WTC11 (cell line): ENCODE data around the gene MAML2. TPM values are rescaled to one million over a fixed set of nuclear protein-coding genes. Genes with fewer than 3 reads are reported as not detected.

Source experiments
- ATAC-seq: fragments of 200-7000 bp; cut with Tn5 transposase; 2 replicates; pipeline ENCODE4 v1.10.0; 2021; ENCODE audit warnings: mild to moderate bottlenecking, moderate library complexity
- CTCF ChIA-PET: fragments of 300-600 bp; sonication (Branson Sonifier 250); formaldehyde crosslinking; loops from one replicate; lab custom pipeline; 2021; ENCODE audit warnings: antibody characterized with exemption; lab: Charles Lee
- POLR2A ChIA-PET: fragments of 350-600 bp; sonication (Branson Sonifier 250); formaldehyde crosslinking; loops from one replicate; lab custom pipeline; 2021; ENCODE audit warnings: antibody characterized with exemption; lab: Charles Lee
- DNase-seq: peaks from one replicate; pipeline ENCODE4 v3.0.0; 2021; ENCODE audit warnings: low spot score
- H3K27ac Mint-ChIP-seq: 2 replicates; pipeline ENCODE4 v1.8.0; 2021; ENCODE audit warnings: mixed read lengths
- H3K27me3 Mint-ChIP-seq: 2 replicates; pipeline ENCODE4 v1.8.0; 2021; ENCODE audit warnings: low read depth, mild to moderate bottlenecking, moderate library complexity, mixed read lengths
- H3K36me3 Mint-ChIP-seq: 2 replicates; pipeline ENCODE4 v1.8.0; 2021; ENCODE audit warnings: mixed read lengths
- H3K4me1 Mint-ChIP-seq: 2 replicates; pipeline ENCODE4 v1.8.0; 2022; ENCODE audit warnings: mixed read lengths
- H3K4me3 Mint-ChIP-seq: 2 replicates; pipeline ENCODE4 v1.8.0; 2021; ENCODE audit warnings: mild to moderate bottlenecking, moderate library complexity, mixed read lengths
- H3K9me3 Mint-ChIP-seq: 2 replicates; pipeline ENCODE4 v1.8.0; 2021; ENCODE audit warnings: mixed read lengths
- ATF1 ChIP-seq: sonication (generic); formaldehyde crosslinking; IDR thresholded peaks from 2 replicates; pipeline ENCODE4 v1.8.1; 2023; ENCODE audit warnings: mild to moderate bottlenecking, moderate library complexity, missing genetic modification reagents
- CBFB ChIP-seq: sonication (generic); formaldehyde crosslinking; IDR thresholded peaks from 2 replicates; pipeline ENCODE4 v1.8.1; 2022; ENCODE audit warnings: mild to moderate bottlenecking, low read depth, missing genetic modification reagents
- IRF2 ChIP-seq: sonication (generic); formaldehyde crosslinking; IDR thresholded peaks from 2 replicates; pipeline ENCODE4 v1.8.0; 2022; ENCODE audit warnings: low read depth, missing genetic modification reagents, borderline replicate concordance
- MAX ChIP-seq: sonication (generic); formaldehyde crosslinking; IDR thresholded peaks from 2 replicates; pipeline ENCODE4 v1.8.0; 2022; ENCODE audit warnings: mild to moderate bottlenecking, missing genetic modification reagents
- NFYB ChIP-seq: sonication (generic); formaldehyde crosslinking; conservative IDR thresholded peaks from 2 replicates; pipeline ENCODE4 v1.8.0; 2022; ENCODE audit warnings: low read depth, missing genetic modification reagents
- OVOL2 ChIP-seq: fragments of 250-450 bp; sonication (Bioruptor Pico); IDR thresholded peaks from 2 replicates; pipeline ENCODE4 v1.9.0; 2021; ENCODE audit warnings: mild to moderate bottlenecking, borderline replicate concordance
- RORB ChIP-seq: fragments of 250-450 bp; sonication (Bioruptor Pico); IDR thresholded peaks from 2 replicates; pipeline ENCODE4 v1.9.0; 2021; ENCODE audit warnings: mild to moderate bottlenecking
- SP1 ChIP-seq: sonication (generic); formaldehyde crosslinking; conservative IDR thresholded peaks from 2 replicates; pipeline ENCODE4 v1.8.1; 2022; ENCODE audit warnings: missing genetic modification reagents
- TEAD4 ChIP-seq: sonication (generic); formaldehyde crosslinking; IDR thresholded peaks from 2 replicates; pipeline ENCODE4 v1.8.0; 2022; ENCODE audit warnings: mild to moderate bottlenecking, missing genetic modification reagents
- USF1 ChIP-seq: sonication (generic); formaldehyde crosslinking; IDR thresholded peaks from 2 replicates; pipeline ENCODE4 v1.8.0; 2022; ENCODE audit warnings: mild to moderate bottlenecking, missing genetic modification reagents
- ZBTB43 ChIP-seq: sonication (generic); formaldehyde crosslinking; IDR thresholded peaks from 2 replicates; pipeline ENCODE4 v1.8.1; 2023; ENCODE audit warnings: mild to moderate bottlenecking, missing genetic modification reagents
- ZMAT4 ChIP-seq: fragments of 250-450 bp; sonication (Bioruptor Pico); IDR thresholded peaks from 2 replicates; pipeline ENCODE4 v1.9.0; 2021; ENCODE audit warnings: mild to moderate bottlenecking
- ZNF232 ChIP-seq: sonication (generic); formaldehyde crosslinking; IDR thresholded peaks from 2 replicates; pipeline ENCODE4 v1.8.0; 2022; ENCODE audit warnings: mild to moderate bottlenecking, missing genetic modification reagents
- ZNF317 ChIP-seq: sonication (generic); formaldehyde crosslinking; IDR thresholded peaks from 2 replicates; pipeline ENCODE4 v1.8.1; 2023; ENCODE audit warnings: low read depth, mild to moderate bottlenecking, moderate library complexity, missing genetic modification reagents, borderline replicate concordance
- ZNF396 ChIP-seq: fragments of 250-450 bp; sonication (Bioruptor Pico); IDR thresholded peaks from 2 replicates; pipeline ENCODE4 v1.8.0; 2021; ENCODE audit warnings: mild to moderate bottlenecking, moderate library complexity, borderline replicate concordance
- ZNF423 ChIP-seq: fragments of 250-450 bp; sonication (Bioruptor Pico); IDR thresholded peaks from 2 replicates; pipeline ENCODE4 v2.1.2; 2022; ENCODE audit warnings: mild to moderate bottlenecking, moderate library complexity
- ZNF671 ChIP-seq: fragments of 250-450 bp; sonication (Bioruptor Pico); IDR thresholded peaks from 2 replicates; pipeline ENCODE4 v1.8.0; 2021; ENCODE audit warnings: mild to moderate bottlenecking
- total RNA-seq: library from RNA; stranded (reverse); gene quantifications from 3 replicates; pipeline ENCODE4 v1.2.3, GENCODE V29; 2021
- TF ChIP-seq, protein P1 (sequence below): sonication (generic); formaldehyde crosslinking; IDR thresholded peaks from 2 replicates; pipeline ENCODE4 v1.8.1; 2023; ENCODE audit warnings: mild to moderate bottlenecking, missing genetic modification reagents, moderate library complexity
- TF ChIP-seq, protein P2 (sequence below): sonication (generic); formaldehyde crosslinking; IDR thresholded peaks from 2 replicates; pipeline ENCODE4 v1.8.1; 2022; ENCODE audit warnings: low read depth, mild to moderate bottlenecking, moderate library complexity, missing genetic modification reagents, borderline replicate concordance
- TF ChIP-seq, protein P3 (sequence below): sonication (generic); formaldehyde crosslinking; IDR thresholded peaks from 2 replicates; pipeline ENCODE4 v1.8.0; 2023; ENCODE audit warnings: missing genetic modification reagents, mild to moderate bottlenecking, borderline replicate concordance
- TF ChIP-seq, protein P4 (sequence below): sonication (generic); formaldehyde crosslinking; IDR thresholded peaks from 2 replicates; pipeline ENCODE4 v1.8.0; 2022; ENCODE audit warnings: missing genetic modification reagents

Gene MAML2
- total RNA-seq, 1 experiment from 2014 or later: 8.1 TPM

- TF ChIP-seq NFYB (CRISPR knock-in tag): no peak
- TF ChIP-seq, protein P1, sequence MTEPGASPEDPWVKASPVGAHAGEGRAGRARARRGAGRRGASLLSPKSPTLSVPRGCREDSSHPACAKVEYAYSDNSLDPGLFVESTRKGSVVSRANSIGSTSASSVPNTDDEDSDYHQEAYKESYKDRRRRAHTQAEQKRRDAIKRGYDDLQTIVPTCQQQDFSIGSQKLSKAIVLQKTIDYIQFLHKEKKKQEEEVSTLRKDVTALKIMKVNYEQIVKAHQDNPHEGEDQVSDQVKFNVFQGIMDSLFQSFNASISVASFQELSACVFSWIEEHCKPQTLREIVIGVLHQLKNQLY (CRISPR knock-in tag): no peak
- TF ChIP-seq, protein P2, sequence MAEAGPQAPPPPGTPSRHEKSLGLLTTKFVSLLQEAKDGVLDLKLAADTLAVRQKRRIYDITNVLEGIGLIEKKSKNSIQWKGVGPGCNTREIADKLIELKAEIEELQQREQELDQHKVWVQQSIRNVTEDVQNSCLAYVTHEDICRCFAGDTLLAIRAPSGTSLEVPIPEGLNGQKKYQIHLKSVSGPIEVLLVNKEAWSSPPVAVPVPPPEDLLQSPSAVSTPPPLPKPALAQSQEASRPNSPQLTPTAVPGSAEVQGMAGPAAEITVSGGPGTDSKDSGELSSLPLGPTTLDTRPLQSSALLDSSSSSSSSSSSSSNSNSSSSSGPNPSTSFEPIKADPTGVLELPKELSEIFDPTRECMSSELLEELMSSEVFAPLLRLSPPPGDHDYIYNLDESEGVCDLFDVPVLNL (CRISPR knock-in tag): no peak
- no peak for TF ChIP-seq SP1 (CRISPR knock-in tag)
- TF ChIP-seq USF1 (CRISPR knock-in tag): no peak
- no peak for TF ChIP-seq ATF1 (CRISPR knock-in tag)
- no peak for TF ChIP-seq RORB (CRISPR knock-in tag)
These were observed 281.9 kb downstream of the MAML2 start (continued) for GRCh38 chr11:96061069-96061468.

- H3K27ac Mint-ChIP-seq: no peak overlapping the region
- CTCF ChIA-PET: no interaction called here
- TF ChIP-seq ZMAT4 (CRISPR knock-in tag) (no peak), ZNF317 (CRISPR knock-in tag) (no peak), ZNF671 (CRISPR knock-in tag) (no peak), ZNF423 (no peak)
- TF ChIP-seq, all 79 proteins: peak for 0
These were observed 285.5 kb downstream of the MAML2 start for GRCh38 chr11:96057502-96057901.

GRCh38 chr11:96056576-96056975, 286.4 kb downstream of the MAML2 start:
- Mint-ChIP-seq H3K9me3 (peaks cover 4% of the 10 kb centered on the region), H3K4me3 (no peak overlapping the region)
- TF ChIP-seq TEAD4 (CRISPR knock-in tag): no peak
- TF ChIP-seq, protein P3, sequence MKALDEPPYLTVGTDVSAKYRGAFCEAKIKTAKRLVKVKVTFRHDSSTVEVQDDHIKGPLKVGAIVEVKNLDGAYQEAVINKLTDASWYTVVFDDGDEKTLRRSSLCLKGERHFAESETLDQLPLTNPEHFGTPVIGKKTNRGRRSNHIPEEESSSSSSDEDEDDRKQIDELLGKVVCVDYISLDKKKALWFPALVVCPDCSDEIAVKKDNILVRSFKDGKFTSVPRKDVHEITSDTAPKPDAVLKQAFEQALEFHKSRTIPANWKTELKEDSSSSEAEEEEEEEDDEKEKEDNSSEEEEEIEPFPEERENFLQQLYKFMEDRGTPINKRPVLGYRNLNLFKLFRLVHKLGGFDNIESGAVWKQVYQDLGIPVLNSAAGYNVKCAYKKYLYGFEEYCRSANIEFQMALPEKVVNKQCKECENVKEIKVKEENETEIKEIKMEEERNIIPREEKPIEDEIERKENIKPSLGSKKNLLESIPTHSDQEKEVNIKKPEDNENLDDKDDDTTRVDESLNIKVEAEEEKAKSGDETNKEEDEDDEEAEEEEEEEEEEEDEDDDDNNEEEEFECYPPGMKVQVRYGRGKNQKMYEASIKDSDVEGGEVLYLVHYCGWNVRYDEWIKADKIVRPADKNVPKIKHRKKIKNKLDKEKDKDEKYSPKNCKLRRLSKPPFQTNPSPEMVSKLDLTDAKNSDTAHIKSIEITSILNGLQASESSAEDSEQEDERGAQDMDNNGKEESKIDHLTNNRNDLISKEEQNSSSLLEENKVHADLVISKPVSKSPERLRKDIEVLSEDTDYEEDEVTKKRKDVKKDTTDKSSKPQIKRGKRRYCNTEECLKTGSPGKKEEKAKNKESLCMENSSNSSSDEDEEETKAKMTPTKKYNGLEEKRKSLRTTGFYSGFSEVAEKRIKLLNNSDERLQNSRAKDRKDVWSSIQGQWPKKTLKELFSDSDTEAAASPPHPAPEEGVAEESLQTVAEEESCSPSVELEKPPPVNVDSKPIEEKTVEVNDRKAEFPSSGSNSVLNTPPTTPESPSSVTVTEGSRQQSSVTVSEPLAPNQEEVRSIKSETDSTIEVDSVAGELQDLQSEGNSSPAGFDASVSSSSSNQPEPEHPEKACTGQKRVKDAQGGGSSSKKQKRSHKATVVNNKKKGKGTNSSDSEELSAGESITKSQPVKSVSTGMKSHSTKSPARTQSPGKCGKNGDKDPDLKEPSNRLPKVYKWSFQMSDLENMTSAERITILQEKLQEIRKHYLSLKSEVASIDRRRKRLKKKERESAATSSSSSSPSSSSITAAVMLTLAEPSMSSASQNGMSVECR: no peak
- no peak for TF ChIP-seq ZNF396 (CRISPR knock-in tag)
- TF ChIP-seq CBFB (CRISPR knock-in tag): no peak
- no peak for TF ChIP-seq ZNF232 (CRISPR knock-in tag)
- TF ChIP-seq NFYB (CRISPR knock-in tag): no peak
- no peak for TF ChIP-seq IRF2 (CRISPR knock-in tag)
- no peak for TF ChIP-seq OVOL2
- TF ChIP-seq MAX (CRISPR knock-in tag): no peak
- no peak for TF ChIP-seq ZBTB43
- TF ChIP-seq, protein P4, sequence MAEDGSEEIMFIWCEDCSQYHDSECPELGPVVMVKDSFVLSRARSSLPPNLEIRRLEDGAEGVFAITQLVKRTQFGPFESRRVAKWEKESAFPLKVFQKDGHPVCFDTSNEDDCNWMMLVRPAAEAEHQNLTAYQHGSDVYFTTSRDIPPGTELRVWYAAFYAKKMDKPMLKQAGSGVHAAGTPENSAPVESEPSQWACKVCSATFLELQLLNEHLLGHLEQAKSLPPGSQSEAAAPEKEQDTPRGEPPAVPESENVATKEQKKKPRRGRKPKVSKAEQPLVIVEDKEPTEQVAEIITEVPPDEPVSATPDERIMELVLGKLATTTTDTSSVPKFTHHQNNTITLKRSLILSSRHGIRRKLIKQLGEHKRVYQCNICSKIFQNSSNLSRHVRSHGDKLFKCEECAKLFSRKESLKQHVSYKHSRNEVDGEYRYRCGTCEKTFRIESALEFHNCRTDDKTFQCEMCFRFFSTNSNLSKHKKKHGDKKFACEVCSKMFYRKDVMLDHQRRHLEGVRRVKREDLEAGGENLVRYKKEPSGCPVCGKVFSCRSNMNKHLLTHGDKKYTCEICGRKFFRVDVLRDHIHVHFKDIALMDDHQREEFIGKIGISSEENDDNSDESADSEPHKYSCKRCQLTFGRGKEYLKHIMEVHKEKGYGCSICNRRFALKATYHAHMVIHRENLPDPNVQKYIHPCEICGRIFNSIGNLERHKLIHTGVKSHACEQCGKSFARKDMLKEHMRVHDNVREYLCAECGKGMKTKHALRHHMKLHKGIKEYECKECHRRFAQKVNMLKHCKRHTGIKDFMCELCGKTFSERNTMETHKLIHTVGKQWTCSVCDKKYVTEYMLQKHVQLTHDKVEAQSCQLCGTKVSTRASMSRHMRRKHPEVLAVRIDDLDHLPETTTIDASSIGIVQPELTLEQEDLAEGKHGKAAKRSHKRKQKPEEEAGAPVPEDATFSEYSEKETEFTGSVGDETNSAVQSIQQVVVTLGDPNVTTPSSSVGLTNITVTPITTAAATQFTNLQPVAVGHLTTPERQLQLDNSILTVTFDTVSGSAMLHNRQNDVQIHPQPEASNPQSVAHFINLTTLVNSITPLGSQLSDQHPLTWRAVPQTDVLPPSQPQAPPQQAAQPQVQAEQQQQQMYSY (CRISPR knock-in tag): no peak
- TF ChIP-seq, all 79 proteins: peak for 0
- DNase-seq: no peak
- no peaks in the 10 kb centered on the region for H3K36me3 Mint-ChIP-seq
- no peaks in the 10 kb centered on the region for H3K27me3 Mint-ChIP-seq
- POLR2A ChIA-PET: interaction anchor here (0.6 kb wide), 1 partner anchor 133 kb away, joined by 3 read pairs; the partner anchor contains the start of gene MTMR2
- ATAC-seq: no peak
- H3K4me1 Mint-ChIP-seq: peaks cover 33% of the 10 kb centered on the region
- H3K27ac Mint-ChIP-seq: no peak overlapping the region
- CTCF ChIA-PET: interaction anchor here (0.9 to 3.8 kb wide), 10 partner anchors 10 to 286 kb away, joined by 3 to 107 read pairs (median 8); partner anchors contain the start of gene MAML2

More at GRCh38 chr11:96057502-96057901, 285.5 kb downstream of the MAML2 start:
- Mint-ChIP-seq H3K36me3 (no peaks in the 10 kb centered on the region), H3K4me1 (peaks cover 37% of the 10 kb centered on the region), H3K4me3 (no peak overlapping the region), H3K27me3 (no peaks in the 10 kb centered on the region), H3K9me3 (peaks cover 4% of the 10 kb centered on the region)
- DNase-seq: no peak
- no peak for ATAC-seq
- POLR2A ChIA-PET: no interaction called here
